HL-60 (cell line): ENCODE data around the gene DYRK2.

ENCODE experiments used
- DNase-seq, 2 experiments: peaks; one replicate each; pipeline ENCODE4 v3.0.0-alpha.2; 2010 to 2020; ENCODE audit warnings: low read depth in 1 of 2, low spot score in 1 of 2
- H3K27ac ChIP-seq: fragments of 250-450 bp; sonication (Bioruptor Pico); replicated peaks from 2 replicates; pipeline ENCODE4 v1.5.1; 2020; ENCODE audit warnings: mild to moderate bottlenecking, moderate library complexity
- H3K27me3 ChIP-seq: fragments of 250-450 bp; sonication (Bioruptor Pico); 2 replicates; pipeline ENCODE4 v1.5.1; 2021; ENCODE audit warnings: mild to moderate bottlenecking, moderate library complexity; ENCODE audit not compliant: insufficient read depth, poor library complexity, severe bottlenecking
- H3K4me3 ChIP-seq: replicated peaks from 2 replicates; pipeline ENCODE4 v1.5.1; 2011; ENCODE audit warnings: mild to moderate bottlenecking, control low read depth, low read length; ENCODE audit not compliant: insufficient read depth
- GABPA ChIP-seq: IDR thresholded peaks from 2 replicates; pipeline ENCODE4 v1.6.1; 2012; ENCODE audit warnings: low read depth
- POLR2AphosphoS5 ChIP-seq: IDR thresholded peaks from 2 replicates; pipeline ENCODE4 v1.6.1; 2012; ENCODE audit warnings: low read depth
- SPI1 ChIP-seq: IDR thresholded peaks from 2 replicates; pipeline ENCODE4 v1.6.1; 2012; ENCODE audit warnings: low read depth, mild to moderate bottlenecking, borderline replicate concordance
- TF ChIP-seq, protein P1 (sequence below): IDR thresholded peaks from one replicate; pipeline ENCODE4 v1.5.1; 2011; ENCODE audit warnings: low read length, control low read depth, inconsistent platforms; ENCODE audit not compliant: insufficient read depth
- TF ChIP-seq, protein P2 (sequence below): IDR thresholded peaks from 2 replicates; pipeline ENCODE4 v1.6.1; 2012; ENCODE audit warnings: low read depth; ENCODE audit not compliant: insufficient replicate concordance

The DYRK2 gene

DNA sequence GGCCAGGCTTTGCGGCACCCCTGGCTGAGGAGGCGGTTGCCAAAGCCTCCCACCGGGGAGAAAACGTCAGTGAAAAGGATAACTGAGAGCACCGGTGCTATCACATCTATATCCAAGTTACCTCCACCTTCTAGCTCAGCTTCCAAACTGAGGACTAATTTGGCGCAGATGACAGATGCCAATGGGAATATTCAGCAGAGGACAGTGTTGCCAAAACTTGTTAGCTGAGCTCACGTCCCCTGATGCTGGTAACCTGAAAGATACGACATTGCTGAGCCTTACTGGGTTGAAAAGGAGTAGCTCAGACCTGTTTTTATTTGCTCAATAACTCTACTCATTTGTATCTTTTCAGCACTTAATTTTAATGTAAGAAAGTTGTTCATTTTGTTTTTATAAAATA lies 9.9 kb downstream of the DYRK2 start:
- no peak for TF ChIP-seq SPI1
- TF ChIP-seq, protein P1, sequence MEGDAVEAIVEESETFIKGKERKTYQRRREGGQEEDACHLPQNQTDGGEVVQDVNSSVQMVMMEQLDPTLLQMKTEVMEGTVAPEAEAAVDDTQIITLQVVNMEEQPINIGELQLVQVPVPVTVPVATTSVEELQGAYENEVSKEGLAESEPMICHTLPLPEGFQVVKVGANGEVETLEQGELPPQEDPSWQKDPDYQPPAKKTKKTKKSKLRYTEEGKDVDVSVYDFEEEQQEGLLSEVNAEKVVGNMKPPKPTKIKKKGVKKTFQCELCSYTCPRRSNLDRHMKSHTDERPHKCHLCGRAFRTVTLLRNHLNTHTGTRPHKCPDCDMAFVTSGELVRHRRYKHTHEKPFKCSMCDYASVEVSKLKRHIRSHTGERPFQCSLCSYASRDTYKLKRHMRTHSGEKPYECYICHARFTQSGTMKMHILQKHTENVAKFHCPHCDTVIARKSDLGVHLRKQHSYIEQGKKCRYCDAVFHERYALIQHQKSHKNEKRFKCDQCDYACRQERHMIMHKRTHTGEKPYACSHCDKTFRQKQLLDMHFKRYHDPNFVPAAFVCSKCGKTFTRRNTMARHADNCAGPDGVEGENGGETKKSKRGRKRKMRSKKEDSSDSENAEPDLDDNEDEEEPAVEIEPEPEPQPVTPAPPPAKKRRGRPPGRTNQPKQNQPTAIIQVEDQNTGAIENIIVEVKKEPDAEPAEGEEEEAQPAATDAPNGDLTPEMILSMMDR, result no peak
- TF ChIP-seq, protein P2, sequence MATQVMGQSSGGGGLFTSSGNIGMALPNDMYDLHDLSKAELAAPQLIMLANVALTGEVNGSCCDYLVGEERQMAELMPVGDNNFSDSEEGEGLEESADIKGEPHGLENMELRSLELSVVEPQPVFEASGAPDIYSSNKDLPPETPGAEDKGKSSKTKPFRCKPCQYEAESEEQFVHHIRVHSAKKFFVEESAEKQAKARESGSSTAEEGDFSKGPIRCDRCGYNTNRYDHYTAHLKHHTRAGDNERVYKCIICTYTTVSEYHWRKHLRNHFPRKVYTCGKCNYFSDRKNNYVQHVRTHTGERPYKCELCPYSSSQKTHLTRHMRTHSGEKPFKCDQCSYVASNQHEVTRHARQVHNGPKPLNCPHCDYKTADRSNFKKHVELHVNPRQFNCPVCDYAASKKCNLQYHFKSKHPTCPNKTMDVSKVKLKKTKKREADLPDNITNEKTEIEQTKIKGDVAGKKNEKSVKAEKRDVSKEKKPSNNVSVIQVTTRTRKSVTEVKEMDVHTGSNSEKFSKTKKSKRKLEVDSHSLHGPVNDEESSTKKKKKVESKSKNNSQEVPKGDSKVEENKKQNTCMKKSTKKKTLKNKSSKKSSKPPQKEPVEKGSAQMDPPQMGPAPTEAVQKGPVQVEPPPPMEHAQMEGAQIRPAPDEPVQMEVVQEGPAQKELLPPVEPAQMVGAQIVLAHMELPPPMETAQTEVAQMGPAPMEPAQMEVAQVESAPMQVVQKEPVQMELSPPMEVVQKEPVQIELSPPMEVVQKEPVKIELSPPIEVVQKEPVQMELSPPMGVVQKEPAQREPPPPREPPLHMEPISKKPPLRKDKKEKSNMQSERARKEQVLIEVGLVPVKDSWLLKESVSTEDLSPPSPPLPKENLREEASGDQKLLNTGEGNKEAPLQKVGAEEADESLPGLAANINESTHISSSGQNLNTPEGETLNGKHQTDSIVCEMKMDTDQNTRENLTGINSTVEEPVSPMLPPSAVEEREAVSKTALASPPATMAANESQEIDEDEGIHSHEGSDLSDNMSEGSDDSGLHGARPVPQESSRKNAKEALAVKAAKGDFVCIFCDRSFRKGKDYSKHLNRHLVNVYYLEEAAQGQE, result no peak
- no peak for TF ChIP-seq GABPA
- no peak for TF ChIP-seq POLR2AphosphoS5
- no peak overlapping the region for H3K4me3 ChIP-seq
- no peak for DNase-seq

GRCh38 chr12:67659292-67659691 lies 10.7 kb downstream of the DYRK2 start:
- H3K27ac ChIP-seq, result no peak overlapping the region
- no peak overlapping the region for H3K4me3 ChIP-seq
- TF ChIP-seq, protein P1, result no peak
- TF ChIP-seq SPI1, result peak; percentile 82
- no peak for TF ChIP-seq GABPA
- TF ChIP-seq, protein P2, result no peak
- no peak for TF ChIP-seq POLR2AphosphoS5
- no peak for DNase-seq
- no peaks in the 10 kb centered on the region for H3K27me3 ChIP-seq

More for the DNA sequence above, 9.9 kb downstream of the DYRK2 start:
- no peak overlapping the region for H3K27ac ChIP-seq
- H3K27me3 ChIP-seq, result no peaks in the 10 kb centered on the region

- Histone ChIP-seq H3K27me3 (no peaks in the 10 kb centered on the region), H3K27ac (peak overlapping the region; percentile 42), H3K4me3 (no peak overlapping the region)
- DNase-seq, result peak in 1 of 2 experiments; percentile 45
- TF ChIP-seq SPI1, result peak; percentile 25; the same call in 1 of the 2 replicates
- TF ChIP-seq, protein P2, result no peak
These were observed 12.9 kb downstream of the DYRK2 start for GRCh38 chr12:67661311-67662021.
